ENCODE data around the gene ACTN1. TPM values are rescaled to one million over a fixed set of nuclear protein-coding genes. Genes with fewer than 3 reads are reported as not detected.

Gene ACTN1
- total RNA-seq, 4 donors from 2014 or later: 10.0 to 17.3 (median 14.1) TPM

DNA sequence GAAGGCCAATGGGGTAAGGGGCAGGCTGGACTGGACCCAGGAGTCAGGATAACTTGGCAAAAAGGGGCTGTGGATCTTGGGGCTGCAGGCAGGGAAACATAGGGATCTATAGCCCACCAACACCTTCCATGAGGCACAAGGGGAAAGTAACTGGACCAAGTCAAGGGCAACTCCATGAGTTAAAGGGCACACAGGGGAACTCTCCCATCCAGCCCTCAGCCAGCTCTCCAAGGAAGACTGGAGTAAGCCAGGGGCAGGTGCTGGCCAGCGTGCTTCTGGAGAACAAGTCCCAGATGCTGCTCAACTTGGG, 154.9 kb downstream of the ACTN1 start:
- no peak overlapping the region for H3K4me3 ChIP-seq
- no peak overlapping the region for H3K27ac ChIP-seq
- intact Hi-C loops (cut with DNase I; ENCODE audit: low total_unique reads) (no loop called here), in situ Hi-C loops (cut with MboI; ENCODE audit: low sequenced_read_pairs in 4 of 4) (loop anchor here in 1 of 4 donors (10.0 kb wide), 2 partner anchors 579 to 889 kb away; no protein-coding TSS in a partner anchor)
- H3K36me3 ChIP-seq: no peaks in the 10 kb centered on the region
- no peaks in the 10 kb centered on the region for H3K27me3 ChIP-seq
- no peak for ATAC-seq
- TF ChIP-seq POLR2A (IDR thresholded peaks at IDR 0.05): no peak
- TF ChIP-seq, protein P1, sequence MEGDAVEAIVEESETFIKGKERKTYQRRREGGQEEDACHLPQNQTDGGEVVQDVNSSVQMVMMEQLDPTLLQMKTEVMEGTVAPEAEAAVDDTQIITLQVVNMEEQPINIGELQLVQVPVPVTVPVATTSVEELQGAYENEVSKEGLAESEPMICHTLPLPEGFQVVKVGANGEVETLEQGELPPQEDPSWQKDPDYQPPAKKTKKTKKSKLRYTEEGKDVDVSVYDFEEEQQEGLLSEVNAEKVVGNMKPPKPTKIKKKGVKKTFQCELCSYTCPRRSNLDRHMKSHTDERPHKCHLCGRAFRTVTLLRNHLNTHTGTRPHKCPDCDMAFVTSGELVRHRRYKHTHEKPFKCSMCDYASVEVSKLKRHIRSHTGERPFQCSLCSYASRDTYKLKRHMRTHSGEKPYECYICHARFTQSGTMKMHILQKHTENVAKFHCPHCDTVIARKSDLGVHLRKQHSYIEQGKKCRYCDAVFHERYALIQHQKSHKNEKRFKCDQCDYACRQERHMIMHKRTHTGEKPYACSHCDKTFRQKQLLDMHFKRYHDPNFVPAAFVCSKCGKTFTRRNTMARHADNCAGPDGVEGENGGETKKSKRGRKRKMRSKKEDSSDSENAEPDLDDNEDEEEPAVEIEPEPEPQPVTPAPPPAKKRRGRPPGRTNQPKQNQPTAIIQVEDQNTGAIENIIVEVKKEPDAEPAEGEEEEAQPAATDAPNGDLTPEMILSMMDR (IDR thresholded peaks at IDR 0.05 in 4 of 5, conservative IDR thresholded peaks at IDR 0.05 in 1 of 5): no peak
- H3K9me3 ChIP-seq: no peaks in the 10 kb centered on the region
- H3K4me1 ChIP-seq: peaks cover 0 to 5% of the 10 kb centered on the region in 2 donors
- no peak for DNase-seq

Other genes with a start within 250 kb of the ACTN1 start
- 100 to 1,000 TPM in 3 of 4 donors, 10 to 100 TPM in 1; 60.2 to 196 (median 125) TPM for gene ZFP36L1, start 186.2 kb downstream of the ACTN1 start, total RNA-seq
- gene DCAF5, start 173.8 kb upstream of the ACTN1 start, total RNA-seq: 10 to 100 TPM; 45.9 to 96.6 (median 66.8) TPM
- 10 to 100 TPM; 13.7 to 19.7 (median 16.5) TPM for gene EXD2, start 212.2 kb upstream of the ACTN1 start, total RNA-seq